Thyroid gland (tissue), 4 donors: ENCODE results near the gene GPRIN3.

Source experiments
- POLR2A ChIP-seq, 2 donors: fragments of 450-650 bp; IDR thresholded peaks; one replicate each; pipeline ENCODE4 v1.6.1; 2017; ENCODE audit warnings: antibody characterized with exemption in 2 of 2, mild to moderate bottlenecking in 2 of 2, moderate library complexity in 1 of 2
- TF ChIP-seq, protein P1 (sequence below), 6 experiments: fragments of 200-600 bp in 3 of 6; fragments of 450-650 bp in 3 of 6; sonication (generic) in 3 of 6; IDR thresholded peaks; one replicate each; pipeline ENCODE4 v1.5.1; 2016 to 2019; ENCODE audit warnings: antibody characterized with exemption in 6 of 6, mild to moderate bottlenecking in 2 of 6, inconsistent platforms in 1 of 6, moderate library complexity in 1 of 6

DNA sequence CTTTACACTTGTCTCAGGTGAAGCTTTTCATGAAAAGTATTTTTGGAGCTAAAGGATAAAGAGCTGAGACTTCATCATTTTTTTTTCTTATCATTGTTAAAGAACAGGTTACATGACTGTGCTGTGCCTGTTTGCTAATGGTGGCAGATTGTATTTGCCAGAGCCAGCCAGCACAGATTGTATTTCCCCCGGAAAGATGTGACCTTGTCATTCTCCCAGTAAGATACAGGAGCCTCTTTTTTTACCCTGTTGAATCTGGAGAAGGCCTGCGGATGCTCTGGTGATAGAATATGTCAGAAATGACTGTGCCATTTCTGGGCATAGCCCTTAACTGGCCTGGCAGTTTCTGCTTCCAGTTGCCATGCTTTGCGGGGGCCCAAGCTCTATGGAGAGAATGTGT lies 91.9 kb downstream of the GPRIN3 start:
- TF ChIP-seq, protein P1, sequence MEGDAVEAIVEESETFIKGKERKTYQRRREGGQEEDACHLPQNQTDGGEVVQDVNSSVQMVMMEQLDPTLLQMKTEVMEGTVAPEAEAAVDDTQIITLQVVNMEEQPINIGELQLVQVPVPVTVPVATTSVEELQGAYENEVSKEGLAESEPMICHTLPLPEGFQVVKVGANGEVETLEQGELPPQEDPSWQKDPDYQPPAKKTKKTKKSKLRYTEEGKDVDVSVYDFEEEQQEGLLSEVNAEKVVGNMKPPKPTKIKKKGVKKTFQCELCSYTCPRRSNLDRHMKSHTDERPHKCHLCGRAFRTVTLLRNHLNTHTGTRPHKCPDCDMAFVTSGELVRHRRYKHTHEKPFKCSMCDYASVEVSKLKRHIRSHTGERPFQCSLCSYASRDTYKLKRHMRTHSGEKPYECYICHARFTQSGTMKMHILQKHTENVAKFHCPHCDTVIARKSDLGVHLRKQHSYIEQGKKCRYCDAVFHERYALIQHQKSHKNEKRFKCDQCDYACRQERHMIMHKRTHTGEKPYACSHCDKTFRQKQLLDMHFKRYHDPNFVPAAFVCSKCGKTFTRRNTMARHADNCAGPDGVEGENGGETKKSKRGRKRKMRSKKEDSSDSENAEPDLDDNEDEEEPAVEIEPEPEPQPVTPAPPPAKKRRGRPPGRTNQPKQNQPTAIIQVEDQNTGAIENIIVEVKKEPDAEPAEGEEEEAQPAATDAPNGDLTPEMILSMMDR (IDR thresholded peaks at IDR 0.05) = no peak
- TF ChIP-seq POLR2A (IDR thresholded peaks at IDR 0.05) = no peak
